Hematopoietic multipotent progenitor cell (in vitro differentiated cells): ENCODE measurements around the gene WAC. TPM values are rescaled to one million over a fixed set of nuclear protein-coding genes. Genes with fewer than 3 reads are reported as not detected.

Source experiments
- DNase-seq, 3 donors: peaks; one replicate each; pipeline ENCODE4 v3.0.0-alpha.2; 2011 to 2015; ENCODE audit warnings: low read depth in 2 of 3, low spot score in 2 of 3
- small RNA-seq: library from RNA; depleted of rRNA; stranded (forward); fragments of <200 nt; gene quantifications from one replicate; pipeline ENCODE3, GENCODE V24; 2012
- total RNA-seq: library from RNA; depleted of rRNA; stranded (reverse); fragments of >200 nt; gene quantifications from one replicate; pipeline ENCODE4 v1.2.3, GENCODE V29; 2012

The WAC gene
- total RNA-seq, 1 donor: 66.2 TPM

- DNase-seq: no peak
Observed at GRCh38 chr10:28661035-28661434, 128.1 kb downstream of the WAC start.

GRCh38 chr10:28663576-28664368 is 130.9 kb downstream of the WAC start:
- DNase-seq: peak in 2 of 3 donors; percentile 74 to 89

GRCh38 chr10:28664369-28664740 is 131.4 kb downstream of the WAC start:
- no peak for DNase-seq

- DNase-seq: no peak
Observed at GRCh38 chr10:28666751-28667467, 134.0 kb downstream of the WAC start.

GRCh38 chr10:28668363-28669226 is 135.7 kb downstream of the WAC start:
- DNase-seq: peak in 2 of 3 donors; percentile 40 to 49

GRCh38 chr10:28669227-28670173 is 136.6 kb downstream of the WAC start:
- DNase-seq: peak in 1 of 3 donors; percentile 18

Small RNA genes within 50 kb of the gene (small RNA-seq; reads per million reads assigned to genes)
- gene RNU4ATAC6P (not detected), gene RNU6-1067P (not detected)

Other genes starting within 250 kb of the WAC start
- gene MPP7, start 230.1 kb upstream of the WAC start, total RNA-seq: 7.8 TPM
- 0.27 TPM for gene BAMBI, start 144.4 kb downstream of the WAC start, total RNA-seq